H1 (cell line): Measurements from ENCODE around the gene FREM1. TPM values are rescaled to one million over a fixed set of nuclear protein-coding genes. Genes with fewer than 3 reads are reported as not detected.

Experiments used
- HDAC6 ChIP-seq: IDR thresholded peaks from one replicate; pipeline ENCODE4 v1.7.1; 2012; ENCODE audit warnings: low read depth, mild to moderate bottlenecking, inconsistent platforms, low read length, moderate library complexity
- RNF2 ChIP-seq: fragments of 200-900, 300-1000 bp; sonication (generic); IDR thresholded peaks from 2 replicates; pipeline ENCODE4 v1.7.1; 2016; ENCODE audit warnings: borderline replicate concordance, low read depth, mild to moderate bottlenecking, antibody characterized with exemption, low read length; ENCODE audit not compliant: poor library complexity, severe bottlenecking; ENCODE audit errors: missing control alignments
- YY1 ChIP-seq: IDR thresholded peaks from 2 replicates; pipeline ENCODE4 v1.6.1; 2011; ENCODE audit warnings: low read depth, mild to moderate bottlenecking, low read length
- polyA plus RNA-seq, 7 experiments: library from polyadenylated mRNA; depleted of rRNA in 3 of 7; stranded (reverse) in 5 of 7; unstranded in 2 of 7; fragments of >200 nt in 5 of 7; fragments of 200-250 nt in 2 of 7; gene quantifications; 1 replicate in 5 of 7; 2 replicates in 1 of 7; 4 replicates in 1 of 7; pipeline versions ENCODE4 v1.2.1 to v1.2.3, GENCODE V29; 2011 to 2013; ENCODE audit warnings: missing spikeins in 2 of 7, mixed read lengths in 2 of 7
- total RNA-seq: library from RNA; stranded (reverse); fragmentation: NEBNext Ultra II Directional; extraction: Animal tissue kit (Norgen Biotek cat#: 25700); gene quantifications from 2 replicates; pipeline ENCODE4 v1.2.1, GENCODE V29; 2021
- TF ChIP-seq, protein P1 (sequence below): fragments of 300-600 bp; sonication (generic); IDR thresholded peaks from 2 replicates; pipeline ENCODE4 v1.7.1; 2012; ENCODE audit warnings: low read length, moderate library complexity, mild to moderate bottlenecking, inconsistent platforms; ENCODE audit not compliant: insufficient replicate concordance

Gene FREM1
- total and polyA plus RNA-seq, 2 of the 8 experiments (the other 6 are each of a cell fraction or from before 2014, with no cell fraction given): 2.6 to 3.1 TPM

DNA sequence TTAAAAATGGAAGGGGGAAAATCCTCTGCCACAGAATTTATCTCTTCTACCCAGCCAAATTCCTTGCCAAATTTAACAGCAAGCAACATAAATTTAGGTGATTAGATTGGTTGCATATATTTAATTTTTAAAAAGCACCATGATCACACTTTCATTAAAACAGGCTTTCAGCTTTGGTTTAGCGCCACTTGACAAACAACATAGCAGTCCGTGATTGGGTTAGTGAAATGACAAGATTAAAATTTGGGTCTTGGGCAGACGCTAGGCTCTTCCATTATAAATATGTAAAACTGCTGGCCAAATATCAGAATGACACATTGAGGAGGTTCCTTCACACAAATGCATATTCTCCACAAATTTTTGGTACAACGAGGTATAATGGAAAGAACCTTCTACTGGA is 129.5 kb downstream of the FREM1 start (continued):
- TF ChIP-seq, protein P1, sequence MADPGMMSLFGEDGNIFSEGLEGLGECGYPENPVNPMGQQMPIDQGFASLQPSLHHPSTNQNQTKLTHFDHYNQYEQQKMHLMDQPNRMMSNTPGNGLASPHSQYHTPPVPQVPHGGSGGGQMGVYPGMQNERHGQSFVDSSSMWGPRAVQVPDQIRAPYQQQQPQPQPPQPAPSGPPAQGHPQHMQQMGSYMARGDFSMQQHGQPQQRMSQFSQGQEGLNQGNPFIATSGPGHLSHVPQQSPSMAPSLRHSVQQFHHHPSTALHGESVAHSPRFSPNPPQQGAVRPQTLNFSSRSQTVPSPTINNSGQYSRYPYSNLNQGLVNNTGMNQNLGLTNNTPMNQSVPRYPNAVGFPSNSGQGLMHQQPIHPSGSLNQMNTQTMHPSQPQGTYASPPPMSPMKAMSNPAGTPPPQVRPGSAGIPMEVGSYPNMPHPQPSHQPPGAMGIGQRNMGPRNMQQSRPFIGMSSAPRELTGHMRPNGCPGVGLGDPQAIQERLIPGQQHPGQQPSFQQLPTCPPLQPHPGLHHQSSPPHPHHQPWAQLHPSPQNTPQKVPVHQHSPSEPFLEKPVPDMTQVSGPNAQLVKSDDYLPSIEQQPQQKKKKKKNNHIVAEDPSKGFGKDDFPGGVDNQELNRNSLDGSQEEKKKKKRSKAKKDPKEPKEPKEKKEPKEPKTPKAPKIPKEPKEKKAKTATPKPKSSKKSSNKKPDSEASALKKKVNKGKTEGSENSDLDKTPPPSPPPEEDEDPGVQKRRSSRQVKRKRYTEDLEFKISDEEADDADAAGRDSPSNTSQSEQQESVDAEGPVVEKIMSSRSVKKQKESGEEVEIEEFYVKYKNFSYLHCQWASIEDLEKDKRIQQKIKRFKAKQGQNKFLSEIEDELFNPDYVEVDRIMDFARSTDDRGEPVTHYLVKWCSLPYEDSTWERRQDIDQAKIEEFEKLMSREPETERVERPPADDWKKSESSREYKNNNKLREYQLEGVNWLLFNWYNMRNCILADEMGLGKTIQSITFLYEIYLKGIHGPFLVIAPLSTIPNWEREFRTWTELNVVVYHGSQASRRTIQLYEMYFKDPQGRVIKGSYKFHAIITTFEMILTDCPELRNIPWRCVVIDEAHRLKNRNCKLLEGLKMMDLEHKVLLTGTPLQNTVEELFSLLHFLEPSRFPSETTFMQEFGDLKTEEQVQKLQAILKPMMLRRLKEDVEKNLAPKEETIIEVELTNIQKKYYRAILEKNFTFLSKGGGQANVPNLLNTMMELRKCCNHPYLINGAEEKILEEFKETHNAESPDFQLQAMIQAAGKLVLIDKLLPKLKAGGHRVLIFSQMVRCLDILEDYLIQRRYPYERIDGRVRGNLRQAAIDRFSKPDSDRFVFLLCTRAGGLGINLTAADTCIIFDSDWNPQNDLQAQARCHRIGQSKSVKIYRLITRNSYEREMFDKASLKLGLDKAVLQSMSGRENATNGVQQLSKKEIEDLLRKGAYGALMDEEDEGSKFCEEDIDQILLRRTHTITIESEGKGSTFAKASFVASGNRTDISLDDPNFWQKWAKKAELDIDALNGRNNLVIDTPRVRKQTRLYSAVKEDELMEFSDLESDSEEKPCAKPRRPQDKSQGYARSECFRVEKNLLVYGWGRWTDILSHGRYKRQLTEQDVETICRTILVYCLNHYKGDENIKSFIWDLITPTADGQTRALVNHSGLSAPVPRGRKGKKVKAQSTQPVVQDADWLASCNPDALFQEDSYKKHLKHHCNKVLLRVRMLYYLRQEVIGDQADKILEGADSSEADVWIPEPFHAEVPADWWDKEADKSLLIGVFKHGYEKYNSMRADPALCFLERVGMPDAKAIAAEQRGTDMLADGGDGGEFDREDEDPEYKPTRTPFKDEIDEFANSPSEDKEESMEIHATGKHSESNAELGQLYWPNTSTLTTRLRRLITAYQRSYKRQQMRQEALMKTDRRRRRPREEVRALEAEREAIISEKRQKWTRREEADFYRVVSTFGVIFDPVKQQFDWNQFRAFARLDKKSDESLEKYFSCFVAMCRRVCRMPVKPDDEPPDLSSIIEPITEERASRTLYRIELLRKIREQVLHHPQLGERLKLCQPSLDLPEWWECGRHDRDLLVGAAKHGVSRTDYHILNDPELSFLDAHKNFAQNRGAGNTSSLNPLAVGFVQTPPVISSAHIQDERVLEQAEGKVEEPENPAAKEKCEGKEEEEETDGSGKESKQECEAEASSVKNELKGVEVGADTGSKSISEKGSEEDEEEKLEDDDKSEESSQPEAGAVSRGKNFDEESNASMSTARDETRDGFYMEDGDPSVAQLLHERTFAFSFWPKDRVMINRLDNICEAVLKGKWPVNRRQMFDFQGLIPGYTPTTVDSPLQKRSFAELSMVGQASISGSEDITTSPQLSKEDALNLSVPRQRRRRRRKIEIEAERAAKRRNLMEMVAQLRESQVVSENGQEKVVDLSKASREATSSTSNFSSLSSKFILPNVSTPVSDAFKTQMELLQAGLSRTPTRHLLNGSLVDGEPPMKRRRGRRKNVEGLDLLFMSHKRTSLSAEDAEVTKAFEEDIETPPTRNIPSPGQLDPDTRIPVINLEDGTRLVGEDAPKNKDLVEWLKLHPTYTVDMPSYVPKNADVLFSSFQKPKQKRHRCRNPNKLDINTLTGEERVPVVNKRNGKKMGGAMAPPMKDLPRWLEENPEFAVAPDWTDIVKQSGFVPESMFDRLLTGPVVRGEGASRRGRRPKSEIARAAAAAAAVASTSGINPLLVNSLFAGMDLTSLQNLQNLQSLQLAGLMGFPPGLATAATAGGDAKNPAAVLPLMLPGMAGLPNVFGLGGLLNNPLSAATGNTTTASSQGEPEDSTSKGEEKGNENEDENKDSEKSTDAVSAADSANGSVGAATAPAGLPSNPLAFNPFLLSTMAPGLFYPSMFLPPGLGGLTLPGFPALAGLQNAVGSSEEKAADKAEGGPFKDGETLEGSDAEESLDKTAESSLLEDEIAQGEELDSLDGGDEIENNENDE: no peak
- TF ChIP-seq RNF2: no peak
- no peak for TF ChIP-seq HDAC6
- TF ChIP-seq YY1: no peak
